AG10803 (cell line): ENCODE measurements around the gene KIF14.

ENCODE experiments used
- DNase-seq: peaks from one replicate; pipeline ENCODE4 v3.0.0; 2010; ENCODE audit warnings: low read depth
- H3K4me3 ChIP-seq: 2 replicates; pipeline ENCODE4 v1.5.1; 2011; ENCODE audit warnings: mild to moderate bottlenecking, low read length, control low read depth
- TF ChIP-seq, protein P1 (sequence below): conservative IDR thresholded peaks from 2 replicates; pipeline ENCODE4 v1.5.1; 2011; ENCODE audit warnings: mild to moderate bottlenecking, low read length, control low read depth, inconsistent platforms

KIF14 gene

DNA sequence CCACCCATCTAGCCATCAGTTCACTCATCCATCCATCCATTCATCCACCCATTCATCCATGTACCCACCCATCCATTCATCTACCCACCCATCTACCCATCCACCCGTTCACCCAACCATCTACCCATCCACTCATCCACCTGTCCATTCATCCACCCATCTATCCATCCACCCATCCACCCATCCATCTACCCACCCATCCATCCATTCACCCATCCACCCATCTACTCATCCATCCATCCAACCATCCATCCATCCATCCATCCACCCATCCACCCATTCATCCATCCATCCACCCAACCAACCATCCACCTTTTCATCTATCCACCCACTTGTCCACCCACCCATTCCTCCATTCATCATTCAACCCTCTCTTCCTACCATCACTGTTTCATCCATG, 80.3 kb downstream of the KIF14 start:
- no peak overlapping the region for H3K4me3 ChIP-seq
- DNase-seq: no peak
- TF ChIP-seq, protein P1, sequence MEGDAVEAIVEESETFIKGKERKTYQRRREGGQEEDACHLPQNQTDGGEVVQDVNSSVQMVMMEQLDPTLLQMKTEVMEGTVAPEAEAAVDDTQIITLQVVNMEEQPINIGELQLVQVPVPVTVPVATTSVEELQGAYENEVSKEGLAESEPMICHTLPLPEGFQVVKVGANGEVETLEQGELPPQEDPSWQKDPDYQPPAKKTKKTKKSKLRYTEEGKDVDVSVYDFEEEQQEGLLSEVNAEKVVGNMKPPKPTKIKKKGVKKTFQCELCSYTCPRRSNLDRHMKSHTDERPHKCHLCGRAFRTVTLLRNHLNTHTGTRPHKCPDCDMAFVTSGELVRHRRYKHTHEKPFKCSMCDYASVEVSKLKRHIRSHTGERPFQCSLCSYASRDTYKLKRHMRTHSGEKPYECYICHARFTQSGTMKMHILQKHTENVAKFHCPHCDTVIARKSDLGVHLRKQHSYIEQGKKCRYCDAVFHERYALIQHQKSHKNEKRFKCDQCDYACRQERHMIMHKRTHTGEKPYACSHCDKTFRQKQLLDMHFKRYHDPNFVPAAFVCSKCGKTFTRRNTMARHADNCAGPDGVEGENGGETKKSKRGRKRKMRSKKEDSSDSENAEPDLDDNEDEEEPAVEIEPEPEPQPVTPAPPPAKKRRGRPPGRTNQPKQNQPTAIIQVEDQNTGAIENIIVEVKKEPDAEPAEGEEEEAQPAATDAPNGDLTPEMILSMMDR: no peak

DNA sequence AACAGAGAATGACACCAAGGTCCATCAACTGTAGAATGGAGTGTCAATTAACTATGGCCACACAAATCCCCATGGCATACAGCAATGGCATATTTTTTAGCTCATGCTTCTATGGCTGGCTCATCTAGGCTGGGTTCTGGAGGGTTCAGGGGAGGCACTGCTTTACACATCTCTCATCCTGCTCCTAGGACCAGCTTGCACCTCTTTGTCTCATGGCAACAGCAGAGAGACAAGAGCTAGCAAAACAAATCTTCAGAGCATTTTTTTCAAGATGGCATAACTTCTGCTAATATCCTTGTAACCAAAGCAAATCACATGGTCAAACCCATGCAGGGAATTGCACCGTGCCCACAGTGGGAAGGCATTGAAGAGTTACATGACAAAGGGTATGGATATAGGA, 82.4 kb downstream of the KIF14 start:
- DNase-seq: no peak
- TF ChIP-seq, protein P1: no peak
- no peak overlapping the region for H3K4me3 ChIP-seq

DNA sequence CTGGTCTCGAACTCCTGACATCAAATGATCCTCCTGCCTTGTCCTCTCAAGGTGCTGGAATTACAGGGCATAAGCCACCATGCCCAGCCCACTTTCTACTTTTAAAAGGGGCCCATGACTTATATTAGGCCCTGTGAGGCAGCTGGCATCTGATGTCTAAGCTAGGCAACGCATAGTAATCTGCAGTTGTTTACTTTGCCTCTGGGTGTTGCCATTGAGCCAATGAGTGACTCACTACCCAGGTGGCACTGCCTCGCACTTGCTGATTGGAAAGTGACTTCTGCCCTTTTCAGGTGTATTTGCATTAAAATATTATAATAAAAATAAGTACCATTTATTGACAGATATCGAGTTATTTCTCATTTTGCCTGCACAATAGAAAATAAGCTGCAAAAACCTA, 84.9 kb downstream of the KIF14 start:
- DNase-seq: no peak
- TF ChIP-seq, protein P1: 0 out of 2 replicates have a peak, but pooled peaks have one; percentile 5
- no peak overlapping the region for H3K4me3 ChIP-seq

DNA sequence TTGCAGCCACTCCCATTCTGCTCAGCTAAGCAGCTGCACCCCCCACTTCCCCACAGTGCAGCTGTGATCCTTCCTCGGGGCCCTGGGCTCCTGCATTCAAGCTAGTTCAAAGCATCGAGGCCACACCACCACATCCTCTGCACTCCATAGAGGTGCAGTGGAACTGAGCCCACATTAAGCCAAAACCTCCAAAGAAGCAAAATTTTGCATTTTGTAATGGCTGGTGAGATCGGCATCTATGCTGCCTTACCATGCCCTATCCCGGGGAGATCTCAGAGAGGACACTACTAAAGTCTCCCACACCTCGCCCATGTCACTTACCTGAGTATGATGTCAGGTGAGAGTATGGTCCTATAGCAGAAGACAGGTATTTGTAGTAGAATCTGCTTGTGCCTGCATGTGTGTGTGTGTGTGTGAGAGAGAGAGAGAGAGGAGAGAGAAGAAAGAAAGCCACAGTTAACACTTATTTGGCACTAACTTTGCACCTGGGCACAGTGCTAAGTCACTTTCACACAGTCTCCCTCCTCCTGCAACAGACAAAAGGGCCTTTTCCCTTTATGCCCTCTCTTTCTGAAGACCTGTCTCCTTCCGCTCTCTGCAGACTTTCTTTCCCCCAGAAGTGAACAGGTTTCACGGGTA, 89.8 kb downstream of the KIF14 start:
- TF ChIP-seq, protein P1: no peak
- DNase-seq: no peak
- H3K4me3 ChIP-seq: no peak overlapping the region

DNA sequence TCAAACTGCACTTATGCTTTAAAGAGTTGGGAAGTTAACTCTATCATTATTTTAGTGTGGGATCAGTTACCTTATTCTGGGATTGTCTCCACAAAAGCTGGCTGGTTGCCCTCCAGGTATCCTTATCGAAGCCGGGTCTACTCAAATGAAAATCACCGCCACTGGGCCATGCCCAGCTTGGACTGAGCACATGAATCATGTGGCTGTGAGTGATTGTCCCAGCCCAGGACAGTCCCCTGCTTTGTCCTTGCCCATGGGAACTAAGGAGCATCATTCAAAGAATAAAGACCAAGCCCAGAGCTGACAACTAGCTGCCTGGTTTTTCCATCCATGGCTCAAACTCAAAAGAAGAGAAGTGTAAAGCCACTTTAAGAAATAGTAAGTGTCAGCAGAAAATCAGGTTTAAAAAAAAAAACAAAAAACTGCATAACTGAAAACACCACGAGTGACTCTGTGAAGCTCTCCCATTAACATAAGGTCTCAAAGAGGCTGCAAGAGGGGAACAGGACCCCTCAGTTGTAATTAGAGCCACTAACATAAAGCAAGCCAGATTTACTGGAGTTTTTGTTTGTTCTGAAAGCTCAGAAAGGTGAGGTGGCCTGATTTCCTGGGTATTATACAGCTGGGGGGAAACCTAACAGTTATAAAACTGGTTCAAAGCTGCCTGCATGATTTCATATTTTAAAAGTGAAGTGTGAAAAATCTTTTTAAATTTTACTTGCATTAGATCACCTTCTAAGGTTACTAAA, 91.5 kb downstream of the KIF14 start:
- H3K4me3 ChIP-seq: no peak overlapping the region
- no peak for DNase-seq
- TF ChIP-seq, protein P1: no peak

DNA sequence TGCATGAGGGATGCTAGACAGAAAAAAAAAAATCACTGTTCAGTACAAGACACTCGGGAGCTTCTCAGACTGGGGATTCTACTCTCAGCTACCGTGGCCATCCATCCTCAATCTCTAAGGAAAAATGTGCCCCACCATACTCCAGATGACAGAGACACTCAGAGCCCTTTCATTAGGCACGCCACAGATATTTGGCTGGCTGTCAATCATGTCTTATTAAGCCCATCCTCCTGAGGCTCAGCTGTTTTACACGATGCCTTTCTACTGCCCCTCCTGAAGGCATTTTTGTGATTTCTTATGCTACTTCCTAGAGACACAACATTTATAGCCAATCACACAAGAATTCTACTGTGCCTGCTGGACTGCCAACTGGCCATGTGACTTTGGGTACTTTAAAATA, 92.9 kb downstream of the KIF14 start:
- no peak for DNase-seq
- no peak overlapping the region for H3K4me3 ChIP-seq
- TF ChIP-seq, protein P1: no peak
